AG04449 (cell line): Measurements from ENCODE around the gene ZNF317.

Experiments
- CTCF ChIA-PET: fragments of 350-600 bp; formaldehyde crosslinking; extraction: SDS; loops from one replicate; lab custom pipeline; 2021; ENCODE audit warnings: antibody characterized with exemption; lab: Yijun Ruan, JAX
- POLR2A ChIA-PET: fragments of 400-600, 350-600 bp; formaldehyde crosslinking; extraction: SDS; loops from one replicate; lab custom pipeline; 2020; ENCODE audit warnings: antibody characterized with exemption, inconsistent platforms; lab: Yijun Ruan, JAX
- DNase-seq: peaks from one replicate; pipeline ENCODE4 v3.0.0-alpha.2; 2010; ENCODE audit warnings: low read depth, low spot score
- H3K4me3 ChIP-seq: 2 replicates; pipeline ENCODE4 v1.5.1; 2011; ENCODE audit warnings: low read depth, mild to moderate bottlenecking, control low read depth, low read length
- TF ChIP-seq, protein P1 (sequence below): IDR thresholded peaks from one replicate; pipeline ENCODE4 v1.5.1; 2011; ENCODE audit warnings: mild to moderate bottlenecking, moderate library complexity, low read length, control low read depth, inconsistent platforms; ENCODE audit not compliant: insufficient read depth; ENCODE audit errors: missing control alignments

Gene ZNF317

DNA sequence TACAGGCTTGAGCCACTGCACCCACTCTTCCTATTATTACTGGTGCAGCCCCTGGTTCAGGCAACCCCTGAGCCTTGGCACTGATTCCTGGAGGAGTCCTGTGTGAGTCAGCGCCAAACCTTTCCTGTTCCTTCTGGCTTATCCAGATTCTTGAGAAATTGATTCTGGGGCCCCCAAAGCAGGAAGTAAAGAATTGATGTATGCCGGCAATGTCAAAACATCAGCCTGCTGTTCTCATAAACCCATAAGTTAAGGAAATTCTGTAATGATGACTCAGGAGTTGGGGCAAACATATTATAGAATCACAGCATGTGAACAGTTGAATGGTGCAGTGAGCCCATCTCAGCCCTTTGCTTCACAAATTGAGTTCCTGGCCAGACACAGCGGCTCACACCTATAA lies 12.0 kb upstream of the ZNF317 start:
- CTCF ChIA-PET = no interaction called here
- no peak overlapping the region for H3K4me3 ChIP-seq
- TF ChIP-seq, protein P1, sequence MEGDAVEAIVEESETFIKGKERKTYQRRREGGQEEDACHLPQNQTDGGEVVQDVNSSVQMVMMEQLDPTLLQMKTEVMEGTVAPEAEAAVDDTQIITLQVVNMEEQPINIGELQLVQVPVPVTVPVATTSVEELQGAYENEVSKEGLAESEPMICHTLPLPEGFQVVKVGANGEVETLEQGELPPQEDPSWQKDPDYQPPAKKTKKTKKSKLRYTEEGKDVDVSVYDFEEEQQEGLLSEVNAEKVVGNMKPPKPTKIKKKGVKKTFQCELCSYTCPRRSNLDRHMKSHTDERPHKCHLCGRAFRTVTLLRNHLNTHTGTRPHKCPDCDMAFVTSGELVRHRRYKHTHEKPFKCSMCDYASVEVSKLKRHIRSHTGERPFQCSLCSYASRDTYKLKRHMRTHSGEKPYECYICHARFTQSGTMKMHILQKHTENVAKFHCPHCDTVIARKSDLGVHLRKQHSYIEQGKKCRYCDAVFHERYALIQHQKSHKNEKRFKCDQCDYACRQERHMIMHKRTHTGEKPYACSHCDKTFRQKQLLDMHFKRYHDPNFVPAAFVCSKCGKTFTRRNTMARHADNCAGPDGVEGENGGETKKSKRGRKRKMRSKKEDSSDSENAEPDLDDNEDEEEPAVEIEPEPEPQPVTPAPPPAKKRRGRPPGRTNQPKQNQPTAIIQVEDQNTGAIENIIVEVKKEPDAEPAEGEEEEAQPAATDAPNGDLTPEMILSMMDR = no peak
- POLR2A ChIA-PET = no interaction called here
- DNase-seq = no peak

DNA sequence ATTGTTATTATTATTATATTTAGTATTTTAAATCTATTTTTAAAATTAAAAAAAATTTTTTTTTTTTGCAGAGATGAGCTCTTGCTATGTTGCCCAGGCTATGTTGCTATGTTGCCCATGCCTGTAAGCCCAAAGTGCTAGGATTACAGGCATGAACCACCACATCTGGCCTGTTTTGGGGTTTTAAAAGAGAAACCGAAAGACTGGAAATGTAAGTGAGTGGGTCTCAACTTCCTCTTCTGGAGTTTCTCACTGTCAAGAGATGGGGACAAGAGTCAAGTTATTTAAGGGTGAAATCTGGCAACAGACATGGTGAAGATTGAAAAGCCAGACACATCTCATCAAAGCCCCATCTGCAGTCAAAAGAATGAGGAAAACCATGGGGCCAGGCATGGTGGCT lies 9.2 kb upstream of the ZNF317 start:
- POLR2A ChIA-PET = no interaction called here
- no peak for DNase-seq
- no peak overlapping the region for H3K4me3 ChIP-seq
- CTCF ChIA-PET = no interaction called here
- TF ChIP-seq, protein P1 = no peak

DNA sequence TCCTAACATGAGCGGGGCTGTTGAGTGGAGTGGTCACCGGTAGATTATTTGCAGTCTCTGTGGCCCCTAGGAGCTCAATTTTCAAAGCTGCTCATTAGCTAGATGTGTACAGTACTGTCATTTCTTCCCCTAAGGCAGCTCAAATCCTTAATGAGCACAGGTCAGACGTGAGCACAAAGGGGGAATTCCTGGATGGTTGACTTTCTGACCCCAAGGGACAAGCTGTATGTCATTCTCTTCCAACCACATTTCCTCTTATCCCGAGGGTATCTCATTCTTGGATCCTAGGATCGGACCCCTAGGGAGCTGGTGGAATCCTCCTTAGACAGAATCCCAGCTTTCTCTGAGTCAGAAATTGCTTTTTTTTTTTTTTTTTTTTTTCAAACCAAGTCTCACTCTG lies 7.8 kb upstream of the ZNF317 start:
- ChIA-PET POLR2A (no interaction called here), CTCF (no interaction called here)
- TF ChIP-seq, protein P1 = no peak
- H3K4me3 ChIP-seq = no peak overlapping the region
- no peak for DNase-seq

DNA sequence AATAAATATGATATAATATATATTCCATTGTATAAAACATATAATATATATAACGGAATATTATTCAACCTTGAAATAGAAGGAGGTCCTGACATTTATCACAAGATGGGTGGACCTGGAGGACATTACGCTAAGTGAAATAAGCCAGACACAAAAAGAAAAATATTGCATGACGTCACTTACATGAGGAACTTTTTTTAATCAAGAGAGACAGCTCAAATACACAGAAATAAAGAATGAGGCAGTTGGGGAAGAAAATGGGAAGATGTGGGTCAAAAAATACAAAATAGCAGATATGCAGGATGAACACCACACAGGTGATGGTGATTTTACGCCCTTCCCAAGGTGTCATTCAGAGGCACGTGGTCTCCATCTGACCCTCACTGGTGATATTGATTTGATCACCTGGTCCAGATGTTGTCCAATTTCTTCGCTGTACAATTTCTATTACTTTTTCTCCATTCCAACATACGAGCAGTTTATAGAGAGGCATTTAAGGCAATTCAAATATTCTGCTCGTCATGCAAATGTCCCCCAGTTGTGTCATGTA lies 513 bp upstream of the ZNF317 start:
- peak overlapping the region; percentile 71 for H3K4me3 ChIP-seq
- DNase-seq = no peak
- ChIA-PET POLR2A (no interaction called here), CTCF (no interaction called here)
- TF ChIP-seq, protein P1 = no peak

DNA sequence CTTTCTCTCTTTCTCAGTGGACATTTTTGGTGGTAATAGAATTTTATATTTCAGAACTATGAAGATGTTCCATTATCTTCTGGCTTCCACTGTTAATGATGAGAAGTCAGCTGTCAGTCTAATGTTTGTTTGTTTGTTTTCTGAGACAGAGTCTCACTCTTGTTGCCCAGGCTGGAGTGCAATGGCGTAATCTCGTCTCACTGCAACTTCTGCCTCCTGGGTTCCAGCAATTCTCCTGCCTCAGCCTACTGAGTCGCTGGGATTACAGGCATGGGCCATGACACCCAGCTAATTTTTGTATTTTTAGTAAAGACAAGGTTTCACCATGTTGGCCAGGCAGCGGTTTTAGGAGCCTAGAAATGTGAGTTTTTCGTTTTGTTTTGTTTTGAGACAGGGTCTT lies 4.7 kb downstream of the ZNF317 start:
- TF ChIP-seq, protein P1 = no peak
- no peak for DNase-seq
- POLR2A ChIA-PET = no interaction called here
- no peak overlapping the region for H3K4me3 ChIP-seq
- CTCF ChIA-PET = no interaction called here

DNA sequence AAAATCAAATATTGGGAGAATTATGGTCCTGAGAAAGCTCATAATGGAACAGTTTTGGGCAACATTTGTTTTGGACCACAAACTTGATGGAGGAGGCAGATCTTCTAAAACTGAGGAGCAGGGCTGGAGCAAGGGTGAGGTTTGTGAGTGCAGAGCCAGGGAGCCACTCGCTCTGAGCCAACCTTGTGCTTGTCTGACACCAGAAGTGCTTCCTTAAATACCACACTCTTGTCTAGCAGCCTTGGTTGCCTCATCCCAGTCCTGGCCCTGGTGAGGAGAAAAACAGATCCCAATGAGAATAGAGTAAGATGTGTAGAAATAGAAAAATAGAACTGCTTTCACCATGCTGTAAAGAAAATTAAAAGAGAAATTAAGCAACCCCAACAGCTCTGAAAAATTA lies 6.7 kb downstream of the ZNF317 start:
- ChIA-PET POLR2A (no interaction called here), CTCF (no interaction called here)
- TF ChIP-seq, protein P1 = no peak
- DNase-seq = no peak
- H3K4me3 ChIP-seq = no peak overlapping the region
